Vagina (tissue), 2 donors: ENCODE measurements around the gene RNF10.

Experiments used
- POLR2A ChIP-seq, 2 donors: fragments of 450-650 bp; IDR thresholded peaks; one replicate each; pipeline ENCODE4 v1.6.1; 2017; ENCODE audit warnings: antibody characterized with exemption in 2 of 2, mild to moderate bottlenecking in 2 of 2, moderate library complexity in 2 of 2
- POLR2AphosphoS5 ChIP-seq, 2 donors: sonication (generic); formaldehyde crosslinking; IDR thresholded peaks; one replicate each; pipeline ENCODE4 v1.9.0; 2017; ENCODE audit warnings: antibody characterized with exemption in 2 of 2, mild to moderate bottlenecking in 2 of 2, low read depth in 1 of 2; ENCODE audit not compliant: insufficient read depth in 1 of 2
- TF ChIP-seq, protein P1 (sequence below), 3 experiments: fragments of 450-650 bp in 2 of 3; fragments of 200-600 bp in 1 of 3; sonication (generic) in 1 of 3; IDR thresholded peaks; one replicate each; pipeline ENCODE4 v1.5.1; 2017 to 2019; ENCODE audit warnings: antibody characterized with exemption in 3 of 3, mild to moderate bottlenecking in 2 of 3, moderate library complexity in 2 of 3

DNA sequence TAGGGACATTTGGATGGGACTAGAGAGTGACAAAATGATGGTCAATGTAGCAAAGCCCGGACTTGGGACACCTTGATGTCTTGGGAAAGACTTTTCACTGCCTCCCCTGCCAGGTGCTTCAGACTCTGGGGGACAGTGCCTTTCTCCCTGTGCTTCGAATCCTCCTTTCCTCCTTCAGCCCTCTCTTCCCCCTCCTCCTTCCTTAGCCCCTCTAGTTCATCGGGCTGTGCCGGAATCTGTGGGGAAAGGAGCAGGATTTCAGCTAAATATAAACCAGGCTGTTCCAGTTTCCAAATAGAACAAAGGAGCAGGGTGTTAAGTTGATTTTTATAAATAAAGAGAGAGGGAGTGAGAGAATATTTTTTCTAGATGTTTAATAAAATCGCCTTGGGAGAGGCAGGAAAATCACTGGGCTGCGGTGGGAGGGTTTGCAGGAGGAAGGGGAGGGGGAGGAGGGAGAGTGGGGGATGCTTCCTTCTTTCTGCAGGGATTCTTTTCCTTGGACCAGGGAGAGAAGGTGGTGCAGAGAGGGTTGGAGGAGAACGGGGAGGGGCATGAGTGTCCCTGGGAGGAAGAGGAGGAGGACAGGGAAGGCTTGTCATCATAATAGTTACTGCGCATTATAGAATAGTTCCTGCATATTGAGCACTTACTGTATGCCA lies 84.9 kb downstream of the RNF10 start:
- TF ChIP-seq, protein P1, sequence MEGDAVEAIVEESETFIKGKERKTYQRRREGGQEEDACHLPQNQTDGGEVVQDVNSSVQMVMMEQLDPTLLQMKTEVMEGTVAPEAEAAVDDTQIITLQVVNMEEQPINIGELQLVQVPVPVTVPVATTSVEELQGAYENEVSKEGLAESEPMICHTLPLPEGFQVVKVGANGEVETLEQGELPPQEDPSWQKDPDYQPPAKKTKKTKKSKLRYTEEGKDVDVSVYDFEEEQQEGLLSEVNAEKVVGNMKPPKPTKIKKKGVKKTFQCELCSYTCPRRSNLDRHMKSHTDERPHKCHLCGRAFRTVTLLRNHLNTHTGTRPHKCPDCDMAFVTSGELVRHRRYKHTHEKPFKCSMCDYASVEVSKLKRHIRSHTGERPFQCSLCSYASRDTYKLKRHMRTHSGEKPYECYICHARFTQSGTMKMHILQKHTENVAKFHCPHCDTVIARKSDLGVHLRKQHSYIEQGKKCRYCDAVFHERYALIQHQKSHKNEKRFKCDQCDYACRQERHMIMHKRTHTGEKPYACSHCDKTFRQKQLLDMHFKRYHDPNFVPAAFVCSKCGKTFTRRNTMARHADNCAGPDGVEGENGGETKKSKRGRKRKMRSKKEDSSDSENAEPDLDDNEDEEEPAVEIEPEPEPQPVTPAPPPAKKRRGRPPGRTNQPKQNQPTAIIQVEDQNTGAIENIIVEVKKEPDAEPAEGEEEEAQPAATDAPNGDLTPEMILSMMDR (IDR thresholded peaks at IDR 0.05): no peak
- TF ChIP-seq POLR2AphosphoS5 (IDR thresholded peaks at IDR 0.05; ENCODE audit: insufficient read depth in 1 of 2, low read depth in 1 of 2) (no peak), POLR2A (IDR thresholded peaks at IDR 0.05) (no peak)
